Endothelial cell of umbilical vein (primary cell): ENCODE data around the gene TIPARP. TPM values are rescaled to one million over a fixed set of nuclear protein-coding genes. Genes with fewer than 3 reads are reported as not detected.
"Not testable (repeated sequence)": the region's sequence is repeated elsewhere in the genome, so short reads cannot be mapped to it uniquely, and the experiment has no call there.

Source experiments
- BruUV-seq: library from RNA; stranded (reverse); fragments of 400-500 nt; replicated peaks from 2 replicates; lab custom pipeline; 2021; lab: Mats Ljungman, UMichigan
- CTCF ChIA-PET: fragments of 300-600, 350-600 bp; sonication (Branson Sonifier 250); formaldehyde crosslinking; loops from one replicate; lab custom pipeline; 2021; ENCODE audit warnings: antibody characterized with exemption, inconsistent platforms; lab: Charles Lee
- POLR2A ChIA-PET: fragments of 300-600, 350-600 bp; sonication (Branson Sonifier 250); formaldehyde crosslinking; loops from one replicate; lab custom pipeline; 2021; ENCODE audit warnings: antibody characterized with exemption, inconsistent platforms; lab: Charles Lee
- DNase-seq: peaks from one replicate; pipeline ENCODE4 v3.0.0-alpha.2; 2011; ENCODE audit warnings: low read depth, low spot score
- FAIRE-seq: peaks from 2 replicates; lab custom pipeline; 2011; peaks lifted over from hg19 to GRCh38; lab: Jason Lieb, UNC
- H2AFZ ChIP-seq: 2 replicates; pipeline ENCODE4 v1.6.0; 2012; ENCODE audit warnings: low read depth, low read length, control low read depth, inconsistent platforms
- H3K27ac ChIP-seq: 2 replicates; pipeline ENCODE4 v1.5.1; 2011; ENCODE audit warnings: low read depth, mild to moderate bottlenecking, control low read depth, low read length, moderate library complexity; ENCODE audit not compliant: insufficient read depth
- H3K27me3 ChIP-seq, 2 experiments: 2 replicates each; pipeline versions ENCODE4 v1.6.0 to v1.6.1; 2011; ENCODE audit warnings: low read length in 2 of 2, mixed read lengths in 1 of 2; ENCODE audit not compliant: control insufficient read depth in 2 of 2, insufficient read depth in 2 of 2
- H3K36me3 ChIP-seq, 2 experiments: 2 replicates in 1 of 2; 3 replicates in 1 of 2; pipeline ENCODE4 v1.5.1; 2011; ENCODE audit warnings: low read length in 2 of 2, mild to moderate bottlenecking in 1 of 2, moderate library complexity in 1 of 2; ENCODE audit not compliant: control insufficient read depth in 2 of 2, insufficient read depth in 2 of 2; ENCODE audit errors: extremely low read depth in 1 of 2
- H3K4me1 ChIP-seq: 3 replicates; pipeline ENCODE4 v1.5.1; 2011; ENCODE audit warnings: mild to moderate bottlenecking, low read length; ENCODE audit not compliant: control insufficient read depth, insufficient read depth; ENCODE audit errors: extremely low read depth
- H3K4me2 ChIP-seq: 2 replicates; pipeline ENCODE4 v1.6.1; 2011; ENCODE audit warnings: low read length, control low read depth, mixed read lengths; ENCODE audit not compliant: insufficient read depth
- H3K4me3 ChIP-seq, 3 experiments: fragments of 200-600 bp in 1 of 3; sonication (generic), shearing (Covaris generic) in 1 of 3; replicated peaks in 1 of 3; 2 replicates each; pipeline ENCODE4 v1.5.1; 2011 to 2016; ENCODE audit warnings: control low read depth in 3 of 3, low read length in 3 of 3, mild to moderate bottlenecking in 2 of 3, inconsistent platforms in 1 of 3, low read depth in 1 of 3, moderate library complexity in 1 of 3; ENCODE audit not compliant: insufficient read depth in 1 of 3
- H3K79me2 ChIP-seq: 2 replicates; pipeline ENCODE4 v1.6.0; 2012; ENCODE audit warnings: low read length, inconsistent platforms; ENCODE audit not compliant: control insufficient read depth, insufficient read depth
- H3K9ac ChIP-seq: replicated peaks from 2 replicates; pipeline ENCODE3; 2011; ENCODE audit warnings: low read length, control low read depth; ENCODE audit not compliant: insufficient read depth; ENCODE audit errors: extremely low read depth
- H3K9me1 ChIP-seq: replicated peaks from 3 replicates; pipeline ENCODE4 v1.6.0; 2011; ENCODE audit warnings: mild to moderate bottlenecking, low read length; ENCODE audit not compliant: control insufficient read depth, insufficient read depth; ENCODE audit errors: extremely low read depth
- H3K9me3 ChIP-seq: replicated peaks from 2 replicates; pipeline ENCODE4 v1.5.1; 2012; ENCODE audit warnings: low read length, inconsistent platforms; ENCODE audit not compliant: control insufficient read depth, insufficient read depth
- H4K20me1 ChIP-seq: replicated peaks from 2 replicates; pipeline ENCODE3; 2011; ENCODE audit warnings: mild to moderate bottlenecking, low read length; ENCODE audit not compliant: control insufficient read depth, insufficient read depth; ENCODE audit errors: extremely low read depth
- FOS ChIP-seq: IDR thresholded peaks from 2 replicates; pipeline ENCODE4 v1.6.1; 2011; ENCODE audit warnings: mild to moderate bottlenecking, low read length, moderate library complexity, borderline replicate concordance; ENCODE audit not compliant: insufficient read depth
- GATA2 ChIP-seq: IDR thresholded peaks from 2 replicates; pipeline ENCODE4 v1.7.0; 2011; ENCODE audit warnings: low read depth, mild to moderate bottlenecking, moderate library complexity, mixed read lengths, low read length; ENCODE audit not compliant: insufficient read length, insufficient read depth
- MAX ChIP-seq: IDR thresholded peaks from 2 replicates; pipeline ENCODE4 v1.6.1; 2011; ENCODE audit not compliant: insufficient read depth, insufficient read length
- MYC ChIP-seq: IDR thresholded peaks from one replicate; pipeline ENCODE4 v1.6.1; 2011; ENCODE audit warnings: mild to moderate bottlenecking, low read depth, low read length
- POLR2A ChIP-seq: IDR thresholded peaks from 2 replicates; pipeline ENCODE4 v1.6.1; 2012; ENCODE audit warnings: low read depth, mild to moderate bottlenecking, control low read depth, low read length
- POLR2AphosphoS5 ChIP-seq: IDR thresholded peaks from 2 replicates; pipeline ENCODE4 v1.6.1; 2012; ENCODE audit warnings: low read depth, mild to moderate bottlenecking, control low read depth, low read length, moderate library complexity; ENCODE audit not compliant: insufficient read depth
- dilution Hi-C: fragments of 300-500 bp; cut with MboI; formaldehyde crosslinking; loops from one replicate; pipeline ENCODE4 v1.15.0; 2019; ENCODE audit warnings: low sequenced_read_pairs; ENCODE audit not compliant: extremely low pct_ligation_motif_present
- intact Hi-C: fragments of 100-400 bp; cut with micrococcal nuclease; formaldehyde crosslinking; loops from one replicate; pipeline ENCODE4 v1.10.0; 2022
- polyA plus RNA-seq, 4 experiments: library from polyadenylated mRNA; depleted of rRNA in 3 of 4; stranded (reverse) in 3 of 4; unstranded in 1 of 4; fragments of >200 nt; gene quantifications; 2 replicates each; pipeline versions ENCODE4 v1.2.1 to v1.2.3, GENCODE V29; 2011 to 2012; ENCODE audit warnings: missing spikeins in 1 of 4
- total RNA-seq: library from RNA; stranded (reverse); gene quantifications from 2 replicates; pipeline ENCODE4 v1.2.3, GENCODE V29; 2021

The TIPARP gene
- total and polyA plus RNA-seq, 2 donors (not counting 3 experiments of a cell fraction or from before 2014, with no cell fraction given), result 9.1 to 21.2 TPM

GRCh38 chr3:156649681-156650080 is 24.7 kb upstream of the TIPARP start:
- H3K4me1 ChIP-seq, result no peaks in the 10 kb centered on the region
- ChIA-PET CTCF (no interaction called here), POLR2A (no interaction called here)
- FAIRE-seq (no peak), DNase-seq (no peak)
- H4K20me1 ChIP-seq, result no peaks in the 10 kb centered on the region
- intact Hi-C loops, result no loop called here
- H3K4me2 ChIP-seq, result no peak overlapping the region
- no peak overlapping the region for H3K4me3 ChIP-seq
- dilution Hi-C loops, result no loop called here
- no peak overlapping the region for H2AFZ ChIP-seq
- H3K27ac ChIP-seq, result no peak overlapping the region
- H3K9ac ChIP-seq, result no peak overlapping the region
- no peaks in the 10 kb centered on the region for H3K79me2 ChIP-seq
- TF ChIP-seq MAX, result no peak
- TF ChIP-seq MYC, result no peak
- no peak for TF ChIP-seq GATA2
- no peak for TF ChIP-seq POLR2AphosphoS5
- TF ChIP-seq FOS, result no peak
- TF ChIP-seq POLR2A, result no peak
- H3K9me3 ChIP-seq, result no peaks in the 10 kb centered on the region
- no peaks in the 10 kb centered on the region for H3K9me1 ChIP-seq
- no TSS peak for BruUV-seq
- H3K27me3 ChIP-seq, result no peaks in the 10 kb centered on the region
- H3K36me3 ChIP-seq, result no peaks in the 10 kb centered on the region

GRCh38 chr3:156652661-156653060 is 21.7 kb upstream of the TIPARP start:
- FAIRE-seq, H3K27me3 ChIP-seq, H3K79me2 ChIP-seq, H3K9me3 ChIP-seq, H3K4me3 ChIP-seq, H3K9ac ChIP-seq, H4K20me1 ChIP-seq, intact Hi-C loops, H3K4me1 ChIP-seq, H3K4me2 ChIP-seq, DNase-seq, H3K36me3 ChIP-seq, BruUV-seq, dilution Hi-C loops, H3K9me1 ChIP-seq, H2AFZ ChIP-seq, H3K27ac ChIP-seq, POLR2A ChIA-PET: not testable (repeated sequence)
- CTCF ChIA-PET, result interaction anchor here (1.4 kb wide), 1 partner anchor 15 kb away, joined by 3 read pairs; no protein-coding TSS in a partner anchor
